ENCODE results near the gene SOX13. TPM values are rescaled to one million over a fixed set of nuclear protein-coding genes. Genes with fewer than 3 reads are reported as not detected.

Gene SOX13
- total RNA-seq, 1 experiment from 2014 or later = 53.0 TPM

DNA sequence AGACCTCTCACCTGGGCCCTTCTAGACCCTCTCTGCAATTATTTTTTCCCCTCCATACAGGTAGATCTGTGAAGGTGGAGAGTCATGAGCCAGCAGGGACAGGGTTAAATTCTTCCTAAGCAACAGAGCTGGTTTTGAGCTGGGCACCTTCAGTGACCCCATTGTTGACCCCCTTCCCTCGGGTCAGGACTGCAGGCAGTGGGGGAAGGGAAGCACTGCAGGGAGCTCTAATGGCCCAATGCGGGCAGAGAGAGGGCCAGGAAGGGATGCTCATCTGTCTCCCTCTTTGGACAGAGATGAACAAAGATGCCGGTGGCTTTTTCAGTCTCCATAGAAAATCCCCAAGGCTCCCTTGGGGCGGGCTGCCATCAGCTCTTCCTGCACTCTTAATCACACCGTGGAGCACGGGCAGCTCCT is 21.4 kb downstream of the SOX13 start:
- TF ChIP-seq SIN3A (IDR thresholded peaks at IDR 0.05; ENCODE audit: borderline replicate concordance, insufficient read depth, low read depth, low read length) (no peak), POLR2AphosphoS5 (IDR thresholded peaks at IDR 0.05; ENCODE audit: low read depth, low read length) (no peak), TCF7L2 (IDR thresholded peaks at IDR 0.05; ENCODE audit: low read depth, low read length) (no peak)
- TF ChIP-seq, protein P1, sequence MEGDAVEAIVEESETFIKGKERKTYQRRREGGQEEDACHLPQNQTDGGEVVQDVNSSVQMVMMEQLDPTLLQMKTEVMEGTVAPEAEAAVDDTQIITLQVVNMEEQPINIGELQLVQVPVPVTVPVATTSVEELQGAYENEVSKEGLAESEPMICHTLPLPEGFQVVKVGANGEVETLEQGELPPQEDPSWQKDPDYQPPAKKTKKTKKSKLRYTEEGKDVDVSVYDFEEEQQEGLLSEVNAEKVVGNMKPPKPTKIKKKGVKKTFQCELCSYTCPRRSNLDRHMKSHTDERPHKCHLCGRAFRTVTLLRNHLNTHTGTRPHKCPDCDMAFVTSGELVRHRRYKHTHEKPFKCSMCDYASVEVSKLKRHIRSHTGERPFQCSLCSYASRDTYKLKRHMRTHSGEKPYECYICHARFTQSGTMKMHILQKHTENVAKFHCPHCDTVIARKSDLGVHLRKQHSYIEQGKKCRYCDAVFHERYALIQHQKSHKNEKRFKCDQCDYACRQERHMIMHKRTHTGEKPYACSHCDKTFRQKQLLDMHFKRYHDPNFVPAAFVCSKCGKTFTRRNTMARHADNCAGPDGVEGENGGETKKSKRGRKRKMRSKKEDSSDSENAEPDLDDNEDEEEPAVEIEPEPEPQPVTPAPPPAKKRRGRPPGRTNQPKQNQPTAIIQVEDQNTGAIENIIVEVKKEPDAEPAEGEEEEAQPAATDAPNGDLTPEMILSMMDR (IDR thresholded peaks at IDR 0.05) = no peak
- TF ChIP-seq, protein P2, sequence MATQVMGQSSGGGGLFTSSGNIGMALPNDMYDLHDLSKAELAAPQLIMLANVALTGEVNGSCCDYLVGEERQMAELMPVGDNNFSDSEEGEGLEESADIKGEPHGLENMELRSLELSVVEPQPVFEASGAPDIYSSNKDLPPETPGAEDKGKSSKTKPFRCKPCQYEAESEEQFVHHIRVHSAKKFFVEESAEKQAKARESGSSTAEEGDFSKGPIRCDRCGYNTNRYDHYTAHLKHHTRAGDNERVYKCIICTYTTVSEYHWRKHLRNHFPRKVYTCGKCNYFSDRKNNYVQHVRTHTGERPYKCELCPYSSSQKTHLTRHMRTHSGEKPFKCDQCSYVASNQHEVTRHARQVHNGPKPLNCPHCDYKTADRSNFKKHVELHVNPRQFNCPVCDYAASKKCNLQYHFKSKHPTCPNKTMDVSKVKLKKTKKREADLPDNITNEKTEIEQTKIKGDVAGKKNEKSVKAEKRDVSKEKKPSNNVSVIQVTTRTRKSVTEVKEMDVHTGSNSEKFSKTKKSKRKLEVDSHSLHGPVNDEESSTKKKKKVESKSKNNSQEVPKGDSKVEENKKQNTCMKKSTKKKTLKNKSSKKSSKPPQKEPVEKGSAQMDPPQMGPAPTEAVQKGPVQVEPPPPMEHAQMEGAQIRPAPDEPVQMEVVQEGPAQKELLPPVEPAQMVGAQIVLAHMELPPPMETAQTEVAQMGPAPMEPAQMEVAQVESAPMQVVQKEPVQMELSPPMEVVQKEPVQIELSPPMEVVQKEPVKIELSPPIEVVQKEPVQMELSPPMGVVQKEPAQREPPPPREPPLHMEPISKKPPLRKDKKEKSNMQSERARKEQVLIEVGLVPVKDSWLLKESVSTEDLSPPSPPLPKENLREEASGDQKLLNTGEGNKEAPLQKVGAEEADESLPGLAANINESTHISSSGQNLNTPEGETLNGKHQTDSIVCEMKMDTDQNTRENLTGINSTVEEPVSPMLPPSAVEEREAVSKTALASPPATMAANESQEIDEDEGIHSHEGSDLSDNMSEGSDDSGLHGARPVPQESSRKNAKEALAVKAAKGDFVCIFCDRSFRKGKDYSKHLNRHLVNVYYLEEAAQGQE (IDR thresholded peaks at IDR 0.05; ENCODE audit: insufficient read depth in 1 of 2, low read depth in 2 of 2, low read length in 1 of 2) = no peak
- Histone ChIP-seq H3K4me1 (ENCODE audit: control insufficient read depth, insufficient read depth, low read length) (peaks cover 27% of the 10 kb centered on the region), H3K27ac (ENCODE audit: low read length) (no peak overlapping the region; the same call in 1 of the 2 replicates), H3K4me3 (ENCODE audit: low read depth in 2 of 2, low read length in 2 of 2) (no peak overlapping the region), H3K27me3 (ENCODE audit: control insufficient read depth, insufficient read depth, low read length) (no peaks in the 10 kb centered on the region), H3K9me3 (ENCODE audit: control insufficient read depth, insufficient read depth, low read depth, low read length) (no peaks in the 10 kb centered on the region), H3K36me3 (ENCODE audit: control insufficient read depth, insufficient read depth, low read length) (no peaks in the 10 kb centered on the region)
- ATAC-seq (peak; percentile 31), DNase-seq (ENCODE audit: low read depth, low spot score) (no peak)
- ChIA-PET CTCF (no interaction called here), POLR2A (no interaction called here)
- intact Hi-C loops (cut with micrococcal nuclease; ENCODE audit: unreplicated experiment) = no loop called here
- BruUV-seq (replicated peaks) = no TSS peak
- in situ Hi-C loops (cut with HindIII; ENCODE audit: low pct_unique_long_range_greater_than_20kb, low sequenced_read_pairs) = no loop called here

DNA sequence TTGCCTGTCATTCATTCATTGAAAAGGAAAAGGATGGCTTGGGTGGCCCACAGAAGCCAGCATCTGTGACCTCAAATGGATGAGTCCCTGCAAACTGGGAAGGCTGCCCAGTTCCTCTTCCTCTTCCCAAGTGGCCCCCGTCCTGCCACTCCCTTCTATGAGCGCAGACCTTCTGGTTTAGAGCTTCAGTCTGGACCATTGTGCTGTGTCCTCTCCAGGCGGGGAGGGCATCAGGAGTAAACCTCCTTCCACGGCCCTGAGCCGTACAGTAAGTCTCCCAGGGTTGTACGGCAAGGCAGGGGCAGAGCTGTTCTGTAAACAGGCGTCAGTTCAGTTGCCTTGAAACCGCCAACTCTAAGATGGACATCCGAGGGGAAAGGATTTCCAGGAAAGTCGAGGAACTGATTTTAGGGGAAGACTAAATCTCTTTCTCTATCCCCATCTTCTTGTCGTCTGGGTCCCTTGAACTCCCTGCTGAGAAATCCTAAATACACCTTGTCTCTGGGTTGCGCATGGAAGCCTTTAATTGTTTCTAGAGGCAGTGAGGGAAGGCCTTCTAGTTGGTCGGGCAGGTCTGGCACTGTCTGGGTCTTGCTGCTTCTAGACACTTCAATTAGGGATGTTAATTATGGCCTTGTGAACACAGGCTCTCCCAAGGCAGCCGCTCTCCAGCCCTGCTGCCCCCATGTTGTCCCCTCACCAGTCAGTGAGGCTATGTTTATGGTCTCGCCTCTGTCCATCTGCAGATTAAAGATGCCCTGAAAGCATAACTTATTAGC is 22.1 kb downstream of the SOX13 start:
- TF ChIP-seq, protein P2 (IDR thresholded peaks at IDR 0.05; ENCODE audit: insufficient read depth in 1 of 2, low read depth in 2 of 2, low read length in 1 of 2) = no peak
- TF ChIP-seq POLR2AphosphoS5 (IDR thresholded peaks at IDR 0.05; ENCODE audit: low read depth, low read length) (no peak), SIN3A (IDR thresholded peaks at IDR 0.05; ENCODE audit: borderline replicate concordance, insufficient read depth, low read depth, low read length) (no peak)
- H3K27ac ChIP-seq (ENCODE audit: low read length) = peak overlapping the region; percentile 30; the same call in 1 of the 2 replicates
- in situ Hi-C loops (cut with HindIII; ENCODE audit: low pct_unique_long_range_greater_than_20kb, low sequenced_read_pairs) (no loop called here), intact Hi-C loops (cut with micrococcal nuclease; ENCODE audit: unreplicated experiment) (no loop called here)
- H3K4me1 ChIP-seq (ENCODE audit: control insufficient read depth, insufficient read depth, low read length) = peaks cover 27% of the 10 kb centered on the region
- H3K27me3 ChIP-seq (ENCODE audit: control insufficient read depth, insufficient read depth, low read length) = no peaks in the 10 kb centered on the region
- ChIA-PET POLR2A (no interaction called here), CTCF (no interaction called here)
- H3K9me3 ChIP-seq (ENCODE audit: control insufficient read depth, insufficient read depth, low read depth, low read length) = no peaks in the 10 kb centered on the region
- H3K4me3 ChIP-seq (ENCODE audit: low read depth in 2 of 2, low read length in 2 of 2) = no peak overlapping the region
- no TSS peak for BruUV-seq (replicated peaks)
- ATAC-seq (peak; percentile 59), DNase-seq (ENCODE audit: low read depth, low spot score) (no peak)
- no peaks in the 10 kb centered on the region for H3K36me3 ChIP-seq (ENCODE audit: control insufficient read depth, insufficient read depth, low read length)

All from Panc1 (cell line).